ENCODE results near the gene NFE2L2. TPM values are rescaled to one million over a fixed set of nuclear protein-coding genes. Genes with fewer than 3 reads are reported as not detected.

NFE2L2 gene
- polyA plus RNA-seq, 1 donor (not counting 4 experiments of a cell fraction or from before 2014, with no cell fraction given) = 177 TPM

DNA sequence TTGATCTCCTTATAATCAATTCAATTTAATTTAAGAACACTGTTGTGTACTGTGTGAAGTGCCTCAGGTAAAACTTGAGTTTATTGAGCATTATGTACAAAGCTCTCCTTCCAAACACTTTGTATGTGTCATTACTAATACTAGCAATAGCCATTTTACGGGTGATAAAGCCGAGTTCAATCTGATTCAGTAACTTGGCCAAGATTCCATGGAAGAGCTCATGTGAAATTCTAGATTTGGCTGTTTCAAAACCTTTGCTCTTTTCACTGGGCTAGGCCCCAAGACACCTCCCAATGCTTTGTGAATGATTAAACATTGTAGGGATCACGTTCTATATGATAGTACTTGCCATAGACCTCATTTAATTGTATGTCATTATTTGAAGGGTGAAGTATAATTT lies 8.9 kb upstream of the NFE2L2 start:
- H3K79me2 ChIP-seq (ENCODE audit: control insufficient read depth, insufficient read depth, low read length) = no peaks in the 10 kb centered on the region
- H3K36me3 ChIP-seq (ENCODE audit: control insufficient read depth in 2 of 2, extremely low read depth in 1 of 2, insufficient read depth in 2 of 2, low read length in 2 of 2) = no peaks in the 10 kb centered on the region
- no peak for FAIRE-seq
- no peaks in the 10 kb centered on the region for H3K9me1 ChIP-seq (ENCODE audit: control insufficient read depth, extremely low read depth, insufficient read depth, low read length)
- dilution Hi-C loops (cut with MboI; ENCODE audit: extremely low pct_ligation_motif_present, low sequenced_read_pairs) = no loop called here
- no peaks in the 10 kb centered on the region for H3K9me3 ChIP-seq (ENCODE audit: control insufficient read depth, low read depth, low read length)
- no peak for DNase-seq (ENCODE audit: low read depth, low spot score)
- peak overlapping the region; percentile 63 for H3K4me2 ChIP-seq (ENCODE audit: control insufficient read depth, extremely low read depth, insufficient read depth, low read depth, low read length)
- H3K27ac ChIP-seq (ENCODE audit: control insufficient read depth, insufficient read depth, low read length) = peak overlapping the region; percentile 2
- H3K4me3 ChIP-seq (ENCODE audit: control insufficient read depth in 2 of 3, extremely low read depth in 1 of 3, insufficient read depth in 2 of 3, low read depth in 1 of 3, low read length in 3 of 3) = peak overlapping the region in 2 of 3 experiments; percentile 1 to 21
- H3K9ac ChIP-seq (ENCODE audit: control insufficient read depth, extremely low read depth, insufficient read depth, low read length) = no peak overlapping the region
- H3K27me3 ChIP-seq (ENCODE audit: control insufficient read depth, extremely low read depth, insufficient read depth, low read length) = no peaks in the 10 kb centered on the region
- no peaks in the 10 kb centered on the region for H4K20me1 ChIP-seq (ENCODE audit: control insufficient read depth, extremely low read depth, insufficient read depth, low read length)
- TF ChIP-seq CTCF (optimal IDR thresholded peaks at IDR 0.05 in 1 of 3, IDR thresholded peaks at IDR 0.05 in 1 of 3, conservative IDR thresholded peaks at IDR 0.05 in 1 of 3; ENCODE audit: extremely low read depth in 1 of 3, insufficient read depth in 2 of 3, low read length in 3 of 3) (no peak), EZH2 (IDR thresholded peaks at IDR 0.05; ENCODE audit: low read length) (no peak)
- H2AFZ ChIP-seq (ENCODE audit: control insufficient read depth, low read length) = peak overlapping the region; percentile 56
- H3K4me1 ChIP-seq (ENCODE audit: control insufficient read depth, extremely low read depth, insufficient read depth, low read length) = peaks cover 61% of the 10 kb centered on the region

GRCh38 chr2:177272765-177273164 lies 8.2 kb upstream of the NFE2L2 start:
- Histone ChIP-seq H4K20me1 (ENCODE audit: control insufficient read depth, extremely low read depth, insufficient read depth, low read length) (no peaks in the 10 kb centered on the region), H3K4me2 (ENCODE audit: control insufficient read depth, extremely low read depth, insufficient read depth, low read depth, low read length) (peak overlapping the region; percentile 63), H3K9ac (ENCODE audit: control insufficient read depth, extremely low read depth, insufficient read depth, low read length) (no peak overlapping the region), H2AFZ (ENCODE audit: control insufficient read depth, low read length) (peak overlapping the region; percentile 22), H3K27ac (ENCODE audit: control insufficient read depth, insufficient read depth, low read length) (no peak overlapping the region), H3K9me3 (ENCODE audit: control insufficient read depth, low read depth, low read length) (no peaks in the 10 kb centered on the region), H3K4me1 (ENCODE audit: control insufficient read depth, extremely low read depth, insufficient read depth, low read length) (peaks cover 64% of the 10 kb centered on the region), H3K27me3 (ENCODE audit: control insufficient read depth, extremely low read depth, insufficient read depth, low read length) (no peaks in the 10 kb centered on the region), H3K36me3 (ENCODE audit: control insufficient read depth in 2 of 2, extremely low read depth in 1 of 2, insufficient read depth in 2 of 2, low read length in 2 of 2) (no peaks in the 10 kb centered on the region), H3K4me3 (ENCODE audit: control insufficient read depth in 2 of 3, extremely low read depth in 1 of 3, insufficient read depth in 2 of 3, low read depth in 1 of 3, low read length in 3 of 3) (no peak overlapping the region), H3K79me2 (ENCODE audit: control insufficient read depth, insufficient read depth, low read length) (no peaks in the 10 kb centered on the region), H3K9me1 (ENCODE audit: control insufficient read depth, extremely low read depth, insufficient read depth, low read length) (no peaks in the 10 kb centered on the region)
- DNase-seq (ENCODE audit: low read depth, low spot score) = no peak
- TF ChIP-seq CTCF (optimal IDR thresholded peaks at IDR 0.05 in 1 of 3, IDR thresholded peaks at IDR 0.05 in 1 of 3, conservative IDR thresholded peaks at IDR 0.05 in 1 of 3; ENCODE audit: extremely low read depth in 1 of 3, insufficient read depth in 2 of 3, low read length in 3 of 3) = no peak
- TF ChIP-seq EZH2 (IDR thresholded peaks at IDR 0.05; ENCODE audit: low read length) = no peak
- no peak for FAIRE-seq
- dilution Hi-C loops (cut with MboI; ENCODE audit: extremely low pct_ligation_motif_present, low sequenced_read_pairs) = no loop called here
